Measurements from ENCODE around the gene FMO5. TPM values are rescaled to one million over a fixed set of nuclear protein-coding genes. Genes with fewer than 3 reads are reported as not detected.

Gene FMO5
- total RNA-seq, 1 experiment from 2014 or later = 0.57 TPM

DNA sequence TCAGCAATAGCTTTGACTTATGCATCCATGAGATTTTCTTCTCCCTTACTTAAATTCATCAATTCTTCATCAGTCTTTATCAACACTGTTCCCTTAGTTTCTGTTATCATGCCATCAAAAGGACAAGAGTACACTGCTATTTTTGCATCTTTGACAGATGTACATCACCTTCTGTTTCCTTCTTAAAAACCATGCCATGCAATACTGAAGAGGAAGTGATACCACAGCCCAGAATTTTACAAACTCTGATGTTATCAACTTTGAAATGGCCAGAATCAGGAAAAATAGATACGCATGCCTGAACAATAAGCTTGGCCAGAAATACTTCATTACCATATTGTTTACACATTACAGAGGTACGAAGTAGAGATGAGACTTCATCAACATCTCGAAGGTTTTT, 21.1 kb downstream of the FMO5 start:
- ATAC-seq (no peak), DNase-seq (ENCODE audit: low read depth, low spot score) (no peak)
- no peaks in the 10 kb centered on the region for H3K9me3 ChIP-seq (ENCODE audit: control insufficient read depth, insufficient read depth, low read depth, low read length)
- in situ Hi-C loops (cut with HindIII; ENCODE audit: low pct_unique_long_range_greater_than_20kb, low sequenced_read_pairs) (no loop called here), intact Hi-C loops (cut with micrococcal nuclease; ENCODE audit: unreplicated experiment) (no loop called here)
- CTCF ChIA-PET = no interaction called here
- no peaks in the 10 kb centered on the region for H3K36me3 ChIP-seq (ENCODE audit: control insufficient read depth, insufficient read depth, low read length)
- no peak overlapping the region for H3K4me3 ChIP-seq (ENCODE audit: low read depth in 2 of 2, low read length in 2 of 2)
- H3K27ac ChIP-seq (ENCODE audit: low read length) = no peak overlapping the region
- BruUV-seq (replicated peaks) = no TSS peak
- POLR2A ChIA-PET = no interaction called here
- TF ChIP-seq TCF7L2 (IDR thresholded peaks at IDR 0.05; ENCODE audit: low read depth, low read length) = no peak
- no peak for TF ChIP-seq POLR2AphosphoS5 (IDR thresholded peaks at IDR 0.05; ENCODE audit: low read depth, low read length)
- no peak for TF ChIP-seq SIN3A (IDR thresholded peaks at IDR 0.05; ENCODE audit: borderline replicate concordance, insufficient read depth, low read depth, low read length)
- TF ChIP-seq, protein P1, sequence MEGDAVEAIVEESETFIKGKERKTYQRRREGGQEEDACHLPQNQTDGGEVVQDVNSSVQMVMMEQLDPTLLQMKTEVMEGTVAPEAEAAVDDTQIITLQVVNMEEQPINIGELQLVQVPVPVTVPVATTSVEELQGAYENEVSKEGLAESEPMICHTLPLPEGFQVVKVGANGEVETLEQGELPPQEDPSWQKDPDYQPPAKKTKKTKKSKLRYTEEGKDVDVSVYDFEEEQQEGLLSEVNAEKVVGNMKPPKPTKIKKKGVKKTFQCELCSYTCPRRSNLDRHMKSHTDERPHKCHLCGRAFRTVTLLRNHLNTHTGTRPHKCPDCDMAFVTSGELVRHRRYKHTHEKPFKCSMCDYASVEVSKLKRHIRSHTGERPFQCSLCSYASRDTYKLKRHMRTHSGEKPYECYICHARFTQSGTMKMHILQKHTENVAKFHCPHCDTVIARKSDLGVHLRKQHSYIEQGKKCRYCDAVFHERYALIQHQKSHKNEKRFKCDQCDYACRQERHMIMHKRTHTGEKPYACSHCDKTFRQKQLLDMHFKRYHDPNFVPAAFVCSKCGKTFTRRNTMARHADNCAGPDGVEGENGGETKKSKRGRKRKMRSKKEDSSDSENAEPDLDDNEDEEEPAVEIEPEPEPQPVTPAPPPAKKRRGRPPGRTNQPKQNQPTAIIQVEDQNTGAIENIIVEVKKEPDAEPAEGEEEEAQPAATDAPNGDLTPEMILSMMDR (IDR thresholded peaks at IDR 0.05) = no peak
- TF ChIP-seq, protein P2, sequence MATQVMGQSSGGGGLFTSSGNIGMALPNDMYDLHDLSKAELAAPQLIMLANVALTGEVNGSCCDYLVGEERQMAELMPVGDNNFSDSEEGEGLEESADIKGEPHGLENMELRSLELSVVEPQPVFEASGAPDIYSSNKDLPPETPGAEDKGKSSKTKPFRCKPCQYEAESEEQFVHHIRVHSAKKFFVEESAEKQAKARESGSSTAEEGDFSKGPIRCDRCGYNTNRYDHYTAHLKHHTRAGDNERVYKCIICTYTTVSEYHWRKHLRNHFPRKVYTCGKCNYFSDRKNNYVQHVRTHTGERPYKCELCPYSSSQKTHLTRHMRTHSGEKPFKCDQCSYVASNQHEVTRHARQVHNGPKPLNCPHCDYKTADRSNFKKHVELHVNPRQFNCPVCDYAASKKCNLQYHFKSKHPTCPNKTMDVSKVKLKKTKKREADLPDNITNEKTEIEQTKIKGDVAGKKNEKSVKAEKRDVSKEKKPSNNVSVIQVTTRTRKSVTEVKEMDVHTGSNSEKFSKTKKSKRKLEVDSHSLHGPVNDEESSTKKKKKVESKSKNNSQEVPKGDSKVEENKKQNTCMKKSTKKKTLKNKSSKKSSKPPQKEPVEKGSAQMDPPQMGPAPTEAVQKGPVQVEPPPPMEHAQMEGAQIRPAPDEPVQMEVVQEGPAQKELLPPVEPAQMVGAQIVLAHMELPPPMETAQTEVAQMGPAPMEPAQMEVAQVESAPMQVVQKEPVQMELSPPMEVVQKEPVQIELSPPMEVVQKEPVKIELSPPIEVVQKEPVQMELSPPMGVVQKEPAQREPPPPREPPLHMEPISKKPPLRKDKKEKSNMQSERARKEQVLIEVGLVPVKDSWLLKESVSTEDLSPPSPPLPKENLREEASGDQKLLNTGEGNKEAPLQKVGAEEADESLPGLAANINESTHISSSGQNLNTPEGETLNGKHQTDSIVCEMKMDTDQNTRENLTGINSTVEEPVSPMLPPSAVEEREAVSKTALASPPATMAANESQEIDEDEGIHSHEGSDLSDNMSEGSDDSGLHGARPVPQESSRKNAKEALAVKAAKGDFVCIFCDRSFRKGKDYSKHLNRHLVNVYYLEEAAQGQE (IDR thresholded peaks at IDR 0.05; ENCODE audit: insufficient read depth in 1 of 2, low read depth in 2 of 2, low read length in 1 of 2) = no peak
- H3K27me3 ChIP-seq (ENCODE audit: control insufficient read depth, insufficient read depth, low read length) = no peaks in the 10 kb centered on the region; the same call in none of the 2 replicates
- no peaks in the 10 kb centered on the region for H3K4me1 ChIP-seq (ENCODE audit: control insufficient read depth, insufficient read depth, low read length)

DNA sequence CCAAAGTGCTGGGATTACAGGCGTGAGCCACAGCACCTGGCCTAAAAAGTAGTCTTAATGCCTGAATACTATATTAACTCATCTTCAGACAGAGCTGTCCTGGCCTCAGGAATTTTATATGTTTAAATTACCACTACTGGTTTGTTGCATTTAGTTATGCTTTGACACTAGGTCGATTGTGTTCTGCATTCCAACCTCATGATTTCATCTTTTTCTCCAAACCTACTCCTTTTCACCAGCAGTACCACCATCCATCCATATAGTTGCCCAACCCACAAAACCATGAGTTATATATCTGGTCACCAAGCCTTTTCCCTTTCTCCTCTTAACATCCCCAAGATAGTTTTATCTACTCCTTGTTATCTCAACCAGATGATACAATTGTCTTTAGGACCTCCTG, 22.6 kb downstream of the FMO5 start:
- DNase-seq (ENCODE audit: low read depth, low spot score) (no peak), ATAC-seq (no peak)
- no peaks in the 10 kb centered on the region for H3K36me3 ChIP-seq (ENCODE audit: control insufficient read depth, insufficient read depth, low read length)
- no peaks in the 10 kb centered on the region for H3K4me1 ChIP-seq (ENCODE audit: control insufficient read depth, insufficient read depth, low read length)
- H3K9me3 ChIP-seq (ENCODE audit: control insufficient read depth, insufficient read depth, low read depth, low read length) = no peaks in the 10 kb centered on the region
- H3K27me3 ChIP-seq (ENCODE audit: control insufficient read depth, insufficient read depth, low read length) = no peaks in the 10 kb centered on the region; the same call in 1 of the 2 replicates
- in situ Hi-C loops (cut with HindIII; ENCODE audit: low pct_unique_long_range_greater_than_20kb, low sequenced_read_pairs) = no loop called here
- ChIA-PET POLR2A (no interaction called here), CTCF (no interaction called here)
- TF ChIP-seq SIN3A (IDR thresholded peaks at IDR 0.05; ENCODE audit: borderline replicate concordance, insufficient read depth, low read depth, low read length) = no peak
- no peak for TF ChIP-seq POLR2AphosphoS5 (IDR thresholded peaks at IDR 0.05; ENCODE audit: low read depth, low read length)
- TF ChIP-seq TCF7L2 (IDR thresholded peaks at IDR 0.05; ENCODE audit: low read depth, low read length) = no peak
- TF ChIP-seq, protein P2 (IDR thresholded peaks at IDR 0.05; ENCODE audit: insufficient read depth in 1 of 2, low read depth in 2 of 2, low read length in 1 of 2) = no peak
- TF ChIP-seq, protein P1 (IDR thresholded peaks at IDR 0.05) = no peak
- intact Hi-C loops (cut with micrococcal nuclease; ENCODE audit: unreplicated experiment) = no loop called here
- no peak overlapping the region for H3K27ac ChIP-seq (ENCODE audit: low read length)
- no peak overlapping the region for H3K4me3 ChIP-seq (ENCODE audit: low read depth in 2 of 2, low read length in 2 of 2)
- BruUV-seq (replicated peaks) = no TSS peak
